Keratinocyte (primary cell): ENCODE results near the gene PRG2. TPM values are rescaled to one million over a fixed set of nuclear protein-coding genes. Genes with fewer than 3 reads are reported as not detected.
A peak's percentile ranks its signal among the peaks of the same experiment; 100 is the strongest.

Source experiments
- DNase-seq: peaks from one replicate; pipeline ENCODE4 v3.0.0-alpha.2; 2011; ENCODE audit warnings: low read depth, missing footprints, low spot score
- FAIRE-seq: peaks from 2 replicates; lab custom pipeline; 2011; peaks lifted over from hg19 to GRCh38; lab: Jason Lieb, UNC
- H2AFZ ChIP-seq: 2 replicates; pipeline ENCODE4 v1.6.0; 2012; ENCODE audit warnings: low read length, control low read depth, inconsistent platforms; ENCODE audit not compliant: control insufficient read depth
- H3K27ac ChIP-seq: 2 replicates; pipeline ENCODE4 v1.5.1; 2011; ENCODE audit warnings: low read length; ENCODE audit not compliant: control insufficient read depth, insufficient read depth
- H3K27me3 ChIP-seq: 3 replicates; pipeline ENCODE4 v1.6.0; 2011; ENCODE audit warnings: low read length; ENCODE audit not compliant: control insufficient read depth, insufficient read depth; ENCODE audit errors: extremely low read depth
- H3K36me3 ChIP-seq, 2 experiments: 2 replicates in 1 of 2; 3 replicates in 1 of 2; pipeline ENCODE4 v1.5.1; 2011; ENCODE audit warnings: low read length in 2 of 2, mild to moderate bottlenecking in 1 of 2; ENCODE audit not compliant: control insufficient read depth in 2 of 2, insufficient read depth in 2 of 2; ENCODE audit errors: extremely low read depth in 1 of 2
- H3K4me1 ChIP-seq: 3 replicates; pipeline ENCODE4 v1.5.1; 2011; ENCODE audit warnings: low read length; ENCODE audit not compliant: control insufficient read depth, insufficient read depth; ENCODE audit errors: extremely low read depth
- H3K4me2 ChIP-seq: 3 replicates; pipeline ENCODE4 v1.6.0; 2011; ENCODE audit warnings: low read depth, low read length; ENCODE audit not compliant: control insufficient read depth, insufficient read depth; ENCODE audit errors: extremely low read depth
- H3K4me3 ChIP-seq, 3 experiments: fragments of 200-600 bp in 1 of 3; sonication (generic) in 1 of 3; 2 replicates in 2 of 3; 3 replicates in 1 of 3; pipeline ENCODE4 v1.5.1; 2011 to 2016; ENCODE audit warnings: low read length in 3 of 3, mild to moderate bottlenecking in 3 of 3, control low read depth in 2 of 3, inconsistent platforms in 1 of 3, low read depth in 1 of 3, mixed read lengths in 1 of 3, mixed run types in 1 of 3, moderate library complexity in 1 of 3; ENCODE audit not compliant: control insufficient read depth in 2 of 3, insufficient read depth in 2 of 3; ENCODE audit errors: extremely low read depth in 1 of 3
- H3K79me2 ChIP-seq: 2 replicates; pipeline ENCODE4 v1.6.0; 2012; ENCODE audit warnings: low read length; ENCODE audit not compliant: control insufficient read depth, insufficient read depth
- H3K9ac ChIP-seq: 3 replicates; pipeline ENCODE4 v1.6.0; 2011; ENCODE audit warnings: low read length; ENCODE audit not compliant: control insufficient read depth, insufficient read depth; ENCODE audit errors: extremely low read depth
- H3K9me1 ChIP-seq: 3 replicates; pipeline ENCODE4 v1.6.0; 2011; ENCODE audit warnings: low read length; ENCODE audit not compliant: control insufficient read depth, insufficient read depth; ENCODE audit errors: extremely low read depth
- H3K9me3 ChIP-seq: 2 replicates; pipeline ENCODE4 v1.5.1; 2012; ENCODE audit warnings: low read depth, low read length; ENCODE audit not compliant: control insufficient read depth
- H4K20me1 ChIP-seq: 3 replicates; pipeline ENCODE4 v1.6.0; 2011; ENCODE audit warnings: low read length; ENCODE audit not compliant: control insufficient read depth, insufficient read depth; ENCODE audit errors: extremely low read depth
- CTCF ChIP-seq, 3 experiments: IDR thresholded peaks in 1 of 3; conservative IDR thresholded peaks in 1 of 3; optimal IDR thresholded peaks in 1 of 3; 2 replicates in 2 of 3; 3 replicates in 1 of 3; pipeline versions ENCODE3 to v1.5.1; 2011; ENCODE audit warnings: low read length in 3 of 3, mild to moderate bottlenecking in 3 of 3, moderate library complexity in 2 of 3, control low read depth in 1 of 3, inconsistent platforms in 1 of 3; ENCODE audit not compliant: insufficient read depth in 2 of 3; ENCODE audit errors: extremely low read depth in 1 of 3
- EZH2 ChIP-seq: IDR thresholded peaks from one replicate; pipeline ENCODE4 v1.6.1; 2012; ENCODE audit warnings: inconsistent platforms, mild to moderate bottlenecking, low read length, moderate library complexity
- dilution Hi-C: fragments of 300-500 bp; cut with MboI; formaldehyde crosslinking; loops from one replicate; pipeline ENCODE4 v1.7.0; 2020; ENCODE audit warnings: low sequenced_read_pairs; ENCODE audit not compliant: extremely low pct_ligation_motif_present
- polyA plus RNA-seq, 5 experiments: library from polyadenylated mRNA; depleted of rRNA in 3 of 5; stranded (reverse) in 3 of 5; stranded (forward) in 1 of 5; unstranded in 1 of 5; fragments of >200 nt; gene quantifications; 1 replicate in 1 of 5; 2 replicates in 3 of 5; 3 replicates in 1 of 5; pipeline versions ENCODE4 v1.2.1 to v1.2.3, GENCODE V29; 2011 to 2012; ENCODE audit warnings: missing spikeins in 2 of 5, low read depth in 1 of 5, low replicate concordance in 1 of 5

The PRG2 gene
- polyA plus RNA-seq, 1 donor (not counting 4 experiments of a cell fraction or from before 2014, with no cell fraction given): 0.09 TPM

GRCh38 chr11:57394203-57394965 is 3.9 kb upstream of the PRG2 start:
- Histone ChIP-seq H3K9ac (no peak overlapping the region), H3K27me3 (no peaks in the 10 kb centered on the region), H3K4me1 (peaks cover 17% of the 10 kb centered on the region), H3K4me2 (no peak overlapping the region), H2AFZ (no peak overlapping the region), H3K36me3 (no peaks in the 10 kb centered on the region), H3K9me1 (no peaks in the 10 kb centered on the region), H3K4me3 (no peak overlapping the region), H3K27ac (no peak overlapping the region), H3K9me3 (no peaks in the 10 kb centered on the region), H4K20me1 (no peaks in the 10 kb centered on the region), H3K79me2 (no peaks in the 10 kb centered on the region)
- dilution Hi-C loops: no loop called here
- no peak for TF ChIP-seq EZH2
- no peak for TF ChIP-seq CTCF (optimal IDR thresholded peaks at IDR 0.05 in 1 of 3, IDR thresholded peaks at IDR 0.05 in 1 of 3, conservative IDR thresholded peaks at IDR 0.05 in 1 of 3; ENCODE audit: extremely low read depth in 1 of 3, insufficient read depth in 2 of 3, low read length in 3 of 3)
- FAIRE-seq: no peak
- no peak for DNase-seq

GRCh38 chr11:57392763-57393105 is 2.3 kb upstream of the PRG2 start:
- H4K20me1 ChIP-seq: no peaks in the 10 kb centered on the region
- no peak overlapping the region for H3K9ac ChIP-seq
- no peaks in the 10 kb centered on the region for H3K9me3 ChIP-seq
- no peaks in the 10 kb centered on the region for H3K27me3 ChIP-seq
- no peaks in the 10 kb centered on the region for H3K79me2 ChIP-seq
- TF ChIP-seq EZH2: no peak
- H3K4me1 ChIP-seq: peaks cover 8% of the 10 kb centered on the region
- no peak overlapping the region for H3K4me3 ChIP-seq
- no peak overlapping the region for H3K4me2 ChIP-seq
- DNase-seq (no peak), FAIRE-seq (peak; percentile 71)
- H3K9me1 ChIP-seq: no peaks in the 10 kb centered on the region
- dilution Hi-C loops: no loop called here
- H2AFZ ChIP-seq: no peak overlapping the region
- H3K27ac ChIP-seq: no peak overlapping the region
- H3K36me3 ChIP-seq: no peaks in the 10 kb centered on the region
